Stomach (tissue), 9 donors: Measurements from ENCODE around the gene CDC14B. TPM values are rescaled to one million over a fixed set of nuclear protein-coding genes. Genes with fewer than 3 reads are reported as not detected.
A peak's percentile ranks its signal among the peaks of the same experiment; 100 is the strongest.

Experiments
- DNase-seq, 2 donors: peaks; one replicate each; pipeline versions ENCODE4 v3.0.0 to v3.0.0-alpha.2; 2013 to 2019
- H3K27ac ChIP-seq, 5 donors: fragments of 200-600 bp in 4 of 5; sonication (generic) in 4 of 5; one replicate each; pipeline ENCODE4 v1.5.1; 2013 to 2019; ENCODE audit warnings: mild to moderate bottlenecking in 1 of 5, moderate library complexity in 1 of 5
- H3K27me3 ChIP-seq, 3 donors: fragments of 200-600 bp; sonication (generic); one replicate each; pipeline ENCODE4 v1.5.1; 2017 to 2019; ENCODE audit warnings: mixed run types in 1 of 3
- H3K36me3 ChIP-seq, 4 donors: fragments of 200-600 bp; sonication (generic); 1 replicate in 3 of 4; 2 replicates in 1 of 4; pipeline ENCODE4 v1.5.1; 2016 to 2019
- H3K4me1 ChIP-seq, 4 donors: fragments of 200-600 bp; sonication (generic); one replicate each; pipeline ENCODE4 v1.5.1; 2016 to 2019
- H3K4me3 ChIP-seq, 4 donors: fragments of 200-600 bp; sonication (generic) in 3 of 4; one replicate each; pipeline ENCODE4 v1.5.1; 2016 to 2019; ENCODE audit warnings: mild to moderate bottlenecking in 1 of 4
- H3K9me3 ChIP-seq, 4 donors: fragments of 200-600 bp; sonication (generic); one replicate each; pipeline ENCODE4 v1.5.1; 2016 to 2019
- EP300 ChIP-seq: sonication (generic); formaldehyde crosslinking; IDR thresholded peaks from one replicate; pipeline ENCODE4 v1.6.1; 2017; ENCODE audit warnings: antibody characterized with exemption
- POLR2A ChIP-seq, 4 donors: fragments of 450-650 bp; IDR thresholded peaks; one replicate each; pipeline ENCODE4 v1.6.1; 2016; ENCODE audit warnings: antibody characterized with exemption in 4 of 4, control low read depth in 2 of 4, mild to moderate bottlenecking in 1 of 4, moderate library complexity in 1 of 4
- POLR2AphosphoS5 ChIP-seq, 3 donors: sonication (generic); formaldehyde crosslinking; IDR thresholded peaks; one replicate each; pipeline ENCODE4 v1.6.1; 2016; ENCODE audit warnings: antibody characterized with exemption in 3 of 3
- WGBS, 5 donors: extraction: QIAGEN DNeasy Blood & Tissue Kit in 3 of 5; methylation state at CpG; one replicate each; pipeline versions ENCODE4 v1.1.5 to v1.1.7; 2013 to 2018; 5-methylcytosine and 5-hydroxymethylcytosine counted together
- intact Hi-C: fragments of 100-400 bp; cut with DNase I; formaldehyde crosslinking; loops from one replicate; pipeline ENCODE4 v1.15.1; 2023; ENCODE audit warnings: low total_unique reads
- polyA plus RNA-seq, 3 donors: library from polyadenylated mRNA; stranded (reverse); fragments of 200-250 nt; gene quantifications; one replicate each; pipeline ENCODE4 v1.2.3, GENCODE V29; 2013
- total RNA-seq, 5 donors: library from RNA; depleted of rRNA; stranded (reverse); fragments of >200 nt; gene quantifications; one replicate each; pipeline versions ENCODE4 v1.1.0 to v1.2.3, GENCODE V29; 2014 to 2016
- TF ChIP-seq, protein P1 (sequence below), 7 experiments: fragments of 450-650 bp in 4 of 7; fragments of 200-600 bp in 3 of 7; sonication (generic) in 3 of 7; IDR thresholded peaks; one replicate each; pipeline ENCODE4 v1.5.1; 2016 to 2019; ENCODE audit warnings: antibody characterized with exemption in 7 of 7, control low read depth in 2 of 7, mild to moderate bottlenecking in 1 of 7
- donor health status: healthy with polysubstance abuse.
- donor health status: Bipolar disorder and iron deficiency.
- donor health status: healthy.

CDC14B gene
- total and polyA plus RNA-seq, 8 donors: 4.1 to 31.9 (median 17.1) TPM

DNA sequence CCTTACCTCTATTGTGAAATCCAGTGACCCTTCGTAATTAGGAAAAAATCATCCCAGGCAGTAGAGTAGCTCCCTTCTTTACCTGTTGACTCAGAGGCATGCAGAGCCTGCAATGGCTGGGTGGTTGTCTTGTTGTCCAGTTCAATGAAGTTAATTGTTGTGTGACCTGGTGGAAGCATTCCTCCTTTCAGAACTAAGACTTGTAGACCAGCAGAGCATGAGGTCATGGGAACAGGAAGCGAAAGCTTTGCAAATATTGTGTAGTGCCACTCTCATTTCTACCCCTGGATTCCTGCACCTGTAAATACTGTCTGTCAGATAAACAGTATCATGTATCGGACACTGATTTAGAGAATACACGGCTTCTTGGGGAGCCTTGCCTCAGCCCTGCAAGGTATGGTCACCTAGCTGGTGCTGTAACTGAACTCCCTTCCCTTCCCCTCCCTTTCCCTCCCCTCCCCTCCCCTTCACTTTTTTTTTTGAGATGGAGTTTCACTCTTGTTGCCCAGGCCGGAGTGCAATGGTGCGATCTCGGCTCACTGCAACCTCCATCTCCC, 41.1 kb upstream of the CDC14B start:
- intact Hi-C loops: loop anchor here (10.0 kb wide), 1 partner anchor 336 kb away; no protein-coding TSS in a partner anchor
- 90 to 93% (median 90%) methylated on average over 7 of the region's 7 CpGs for WGBS, 5 donors
- Histone ChIP-seq H3K27ac (no peak overlapping the region), H3K4me1 (peaks cover 0 to 21% (median 8%) of the 10 kb centered on the region in 4 donors), H3K4me3 (no peak overlapping the region), H3K36me3 (no peaks in the 10 kb centered on the region), H3K27me3 (no peaks in the 10 kb centered on the region), H3K9me3 (no peaks in the 10 kb centered on the region)
- no peak for DNase-seq
- no peak for TF ChIP-seq POLR2AphosphoS5 (IDR thresholded peaks at IDR 0.05)
- no peak for TF ChIP-seq EP300
- TF ChIP-seq, protein P1, sequence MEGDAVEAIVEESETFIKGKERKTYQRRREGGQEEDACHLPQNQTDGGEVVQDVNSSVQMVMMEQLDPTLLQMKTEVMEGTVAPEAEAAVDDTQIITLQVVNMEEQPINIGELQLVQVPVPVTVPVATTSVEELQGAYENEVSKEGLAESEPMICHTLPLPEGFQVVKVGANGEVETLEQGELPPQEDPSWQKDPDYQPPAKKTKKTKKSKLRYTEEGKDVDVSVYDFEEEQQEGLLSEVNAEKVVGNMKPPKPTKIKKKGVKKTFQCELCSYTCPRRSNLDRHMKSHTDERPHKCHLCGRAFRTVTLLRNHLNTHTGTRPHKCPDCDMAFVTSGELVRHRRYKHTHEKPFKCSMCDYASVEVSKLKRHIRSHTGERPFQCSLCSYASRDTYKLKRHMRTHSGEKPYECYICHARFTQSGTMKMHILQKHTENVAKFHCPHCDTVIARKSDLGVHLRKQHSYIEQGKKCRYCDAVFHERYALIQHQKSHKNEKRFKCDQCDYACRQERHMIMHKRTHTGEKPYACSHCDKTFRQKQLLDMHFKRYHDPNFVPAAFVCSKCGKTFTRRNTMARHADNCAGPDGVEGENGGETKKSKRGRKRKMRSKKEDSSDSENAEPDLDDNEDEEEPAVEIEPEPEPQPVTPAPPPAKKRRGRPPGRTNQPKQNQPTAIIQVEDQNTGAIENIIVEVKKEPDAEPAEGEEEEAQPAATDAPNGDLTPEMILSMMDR (IDR thresholded peaks at IDR 0.05): no peak
- no peak for TF ChIP-seq POLR2A (IDR thresholded peaks at IDR 0.05)

DNA sequence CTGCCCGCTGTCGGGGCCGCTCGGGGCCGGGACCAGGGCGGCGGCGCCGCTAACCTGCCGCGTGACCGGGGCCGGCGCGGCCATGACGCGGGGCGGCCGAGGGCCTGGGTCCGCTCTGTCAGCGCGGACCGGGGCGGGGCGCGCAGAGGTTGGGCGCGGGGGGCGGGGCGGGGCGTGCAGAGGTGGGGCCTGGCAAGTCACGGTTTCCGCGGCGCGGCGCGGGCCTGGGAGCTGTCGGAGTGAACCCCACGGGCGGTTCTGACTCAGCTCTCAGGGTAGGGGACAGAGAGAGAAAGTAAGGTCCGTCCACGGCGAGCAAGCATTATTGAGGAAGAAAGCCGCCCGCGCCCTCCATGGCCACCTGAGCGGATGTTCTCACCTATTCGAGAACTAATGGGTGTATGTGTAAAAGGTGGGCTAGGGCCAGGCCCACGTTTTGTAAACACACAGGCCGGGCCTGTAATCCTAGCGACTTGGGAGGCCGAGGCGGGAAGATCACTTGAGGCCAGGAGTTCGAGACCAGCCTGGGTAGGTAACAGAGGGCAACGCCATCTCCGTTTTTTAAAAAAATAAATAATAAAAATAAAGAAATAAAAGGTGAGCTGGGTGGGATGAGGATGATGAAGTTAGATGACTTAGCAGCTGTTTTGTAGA, 35.7 kb upstream of the CDC14B start, which contains the start of gene PRXL2C:
PRXL2C (minus strand) TSS at position 120 of the 654 bp plus-strand sequence; CDS start at position 84, 36 bp downstream.
- Histone ChIP-seq H3K9me3 (no peaks in the 10 kb centered on the region), H3K27ac (peak within 1 kb of the TSS; percentile 95 to 99 (median 95)), H3K4me1 (peaks cover 4 to 41% (median 18%) of the 10 kb centered on the region in 4 donors), H3K36me3 (peaks cover 6 to 26% (median 12%) of the 10 kb centered on the region in 4 donors), H3K4me3 (peak within 1 kb of the TSS; percentile 61 to 73 (median 62)), H3K27me3 (no peaks in the 10 kb centered on the region)
- intact Hi-C loops: loop anchor here (10.0 kb wide), 1 partner anchor 221 kb away; no protein-coding TSS in a partner anchor
- TF ChIP-seq POLR2AphosphoS5 (IDR thresholded peaks at IDR 0.05) (peak in 1 of 3 donors; percentile 3), EP300 (no peak)
- TF ChIP-seq, protein P1 (IDR thresholded peaks at IDR 0.05): no peak
- 3 to 14% (median 4%) methylated on average over 13 to 57 of the region's 57 CpGs for WGBS, 5 donors
- DNase-seq: peak; percentile 85 to 94

DNA sequence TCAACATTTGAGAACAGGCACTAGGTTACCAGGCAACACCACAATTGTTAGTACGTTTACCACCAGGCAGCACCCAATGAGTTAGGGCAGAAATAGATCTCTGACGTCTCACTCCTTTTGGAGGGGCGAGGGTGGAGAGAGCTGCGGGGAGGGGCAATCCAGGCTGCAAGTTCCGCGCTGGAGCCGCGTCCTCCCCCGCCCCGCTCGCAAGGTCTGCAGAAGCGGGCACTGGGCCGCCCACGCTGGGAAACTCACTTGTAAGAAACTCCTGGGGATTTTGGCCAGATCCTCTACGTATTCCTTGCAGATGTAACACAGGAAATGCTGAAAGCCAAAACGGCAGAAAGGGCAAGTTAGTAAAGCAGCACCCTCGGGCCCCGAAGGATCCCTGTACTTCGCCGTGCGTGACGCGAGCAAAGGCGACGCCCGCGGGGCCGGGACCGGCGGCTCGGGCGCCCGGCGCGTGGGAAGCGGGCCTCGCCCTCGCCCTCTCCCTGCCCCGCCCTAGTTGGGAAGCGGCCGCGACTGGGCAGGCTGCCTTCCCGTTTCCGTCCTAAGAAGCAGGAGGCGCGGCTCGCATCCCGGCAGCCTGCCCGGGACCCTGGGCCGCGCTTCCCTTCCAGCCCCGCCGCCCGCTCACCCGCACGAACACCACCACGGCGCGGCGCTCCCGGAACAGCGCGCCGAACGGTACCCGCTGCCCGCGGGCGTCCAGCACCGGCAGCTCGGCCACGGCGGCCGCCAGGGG, 35.0 kb upstream of the CDC14B start:
- Histone ChIP-seq H3K27ac (peak overlapping the region; percentile 95 to 99 (median 95)), H3K4me3 (peak overlapping the region; percentile 61 to 73 (median 62)), H3K9me3 (no peaks in the 10 kb centered on the region), H3K36me3 (peaks cover 12 to 33% (median 19%) of the 10 kb centered on the region in 4 donors), H3K4me1 (peaks cover 4 to 41% (median 18%) of the 10 kb centered on the region in 4 donors), H3K27me3 (no peaks in the 10 kb centered on the region)
- TF ChIP-seq, protein P1 (IDR thresholded peaks at IDR 0.05): peak in 1 of 7 experiments; percentile 29
- TF ChIP-seq EP300: no peak
- TF ChIP-seq POLR2AphosphoS5 (IDR thresholded peaks at IDR 0.05): peak; percentile 27 to 44 (median 44)
- 0 to 1% (median 0%) methylated on average over 29 to 74 of the region's 74 CpGs for WGBS, 5 donors
- intact Hi-C loops: loop anchor here (10.0 kb wide), 1 partner anchor 220 kb away; no protein-coding TSS in a partner anchor
- DNase-seq: peak; percentile 73 to 96

DNA sequence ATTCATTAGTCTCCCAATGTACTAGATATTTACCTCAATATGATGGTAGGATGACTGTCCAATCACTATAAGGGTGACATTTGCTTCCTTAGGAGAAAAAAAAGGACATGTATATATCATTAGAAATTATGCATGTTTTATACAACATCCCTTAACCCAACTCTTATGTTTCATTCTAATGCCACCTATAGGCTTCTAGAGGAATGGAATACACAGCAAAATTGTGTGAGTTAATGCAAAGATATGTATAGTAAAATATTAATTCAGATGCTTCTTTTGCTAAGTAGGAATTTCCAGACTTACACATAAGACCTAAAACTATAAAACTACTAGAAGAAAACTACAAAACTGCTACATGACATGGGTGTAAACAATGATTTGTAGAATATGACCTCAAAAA, 32.0 kb upstream of the CDC14B start:
- Histone ChIP-seq H3K9me3 (no peaks in the 10 kb centered on the region), H3K27me3 (no peaks in the 10 kb centered on the region), H3K4me3 (no peak overlapping the region), H3K4me1 (peaks cover 4 to 34% (median 14%) of the 10 kb centered on the region in 4 donors), H3K27ac (no peak overlapping the region), H3K36me3 (peaks cover 18 to 62% (median 47%) of the 10 kb centered on the region in 4 donors)
- TF ChIP-seq EP300 (no peak), POLR2A (IDR thresholded peaks at IDR 0.05) (no peak)
- TF ChIP-seq, protein P1 (IDR thresholded peaks at IDR 0.05): peak in 4 of 7 experiments; percentile 9 to 28 (median 24)
- intact Hi-C loops: loop anchor here (10.0 kb wide), 1 partner anchor 217 kb away; no protein-coding TSS in a partner anchor
- DNase-seq: peak in 1 of 2 donors; percentile 30
